HG03139 (cell line): ENCODE measurements around the gene ANGPTL2.

Source experiments
- ATAC-seq: cut with Tn5 transposase; IDR thresholded peaks from one replicate; pipeline ENCODE4 v1.9.1; 2021; ENCODE audit not compliant: unreplicated experiment

Gene ANGPTL2

DNA sequence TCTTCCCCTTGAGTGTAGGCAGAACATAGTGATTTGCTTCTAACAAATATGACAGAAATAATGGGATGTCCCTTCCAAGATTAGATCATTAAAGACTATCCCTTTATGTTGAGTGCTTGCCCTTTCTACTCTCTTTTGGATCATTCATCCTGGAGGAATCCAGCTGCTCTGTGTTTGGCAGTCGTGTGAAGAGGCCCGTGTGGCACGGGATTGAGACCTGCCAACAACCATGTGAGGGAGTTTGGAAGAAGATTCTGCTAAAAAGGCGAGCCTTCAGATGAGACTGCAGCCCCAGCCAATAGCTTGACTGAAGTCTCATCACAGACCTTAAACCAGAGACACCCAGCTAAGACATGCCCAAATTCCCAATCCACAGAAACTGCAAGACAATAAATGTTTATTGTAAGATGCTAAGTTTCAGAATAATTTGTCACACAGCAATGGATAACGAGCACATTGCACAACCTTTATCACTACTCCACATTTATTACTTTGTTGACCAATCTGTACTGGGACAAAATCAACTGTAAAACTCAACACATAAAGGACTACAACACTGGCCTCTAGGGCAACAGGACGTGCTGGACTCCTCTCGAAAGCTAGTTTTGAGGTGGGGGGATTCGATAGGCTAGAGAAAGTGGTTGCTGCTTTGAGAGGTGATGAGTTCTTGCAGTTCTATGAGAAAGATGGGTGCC lies 42.8 kb downstream of the ANGPTL2 start:
- ATAC-seq, result no peak

DNA sequence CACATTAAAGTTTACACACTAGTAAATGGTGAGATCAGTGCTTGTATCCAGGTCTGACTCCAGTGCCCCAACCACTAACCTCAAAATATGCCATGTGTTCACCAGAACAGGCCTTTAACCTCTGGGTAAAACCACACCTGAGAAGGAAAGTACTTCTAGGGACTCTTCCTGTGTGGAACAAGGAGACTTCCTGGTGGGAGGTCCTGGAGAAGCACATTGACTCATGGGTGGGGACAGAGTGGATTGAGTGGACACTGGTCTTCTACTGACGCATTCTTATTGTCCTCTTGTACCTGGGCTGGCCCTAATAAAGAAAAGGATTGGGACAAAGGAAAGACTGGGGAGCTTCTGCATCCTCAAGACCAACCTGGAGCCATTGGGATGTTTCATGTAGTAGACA lies 43.4 kb downstream of the ANGPTL2 start:
- no peak for ATAC-seq

DNA sequence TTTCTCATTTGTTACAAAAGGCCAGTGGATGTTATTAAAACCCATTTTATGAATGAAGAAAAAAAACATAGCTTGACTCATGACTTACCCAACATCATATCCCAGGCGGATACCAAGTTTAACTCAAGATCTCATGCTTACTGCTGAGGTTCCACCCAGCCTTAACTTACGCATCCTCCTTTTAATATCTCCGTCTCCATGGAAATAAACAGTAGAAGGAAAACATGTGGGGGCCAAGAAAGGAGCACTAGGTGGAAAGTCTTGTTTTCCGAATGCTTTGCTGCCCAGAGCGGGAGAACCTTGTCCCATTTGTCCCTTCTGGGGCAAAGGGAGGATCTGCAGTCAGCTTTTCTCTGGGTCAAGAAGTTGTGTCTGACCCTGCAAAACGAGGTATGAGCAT lies 44.1 kb downstream of the ANGPTL2 start:
- no peak for ATAC-seq

DNA sequence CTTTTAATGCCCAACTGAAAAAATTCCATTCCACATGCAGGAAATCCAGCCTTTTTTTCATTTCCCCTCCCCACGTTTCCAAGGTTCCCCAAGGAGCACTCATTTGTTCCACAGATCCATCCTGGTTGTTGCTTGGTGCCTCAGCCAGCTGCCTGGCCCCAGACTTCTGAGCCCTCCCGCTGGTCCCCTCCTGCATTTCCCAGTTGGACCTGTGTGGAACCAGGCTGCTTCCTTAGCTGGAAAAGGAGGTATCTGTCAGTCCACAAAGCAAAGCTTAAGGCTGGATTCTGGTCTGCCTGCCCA lies 44.8 kb downstream of the ANGPTL2 start:
- ATAC-seq, result no peak

DNA sequence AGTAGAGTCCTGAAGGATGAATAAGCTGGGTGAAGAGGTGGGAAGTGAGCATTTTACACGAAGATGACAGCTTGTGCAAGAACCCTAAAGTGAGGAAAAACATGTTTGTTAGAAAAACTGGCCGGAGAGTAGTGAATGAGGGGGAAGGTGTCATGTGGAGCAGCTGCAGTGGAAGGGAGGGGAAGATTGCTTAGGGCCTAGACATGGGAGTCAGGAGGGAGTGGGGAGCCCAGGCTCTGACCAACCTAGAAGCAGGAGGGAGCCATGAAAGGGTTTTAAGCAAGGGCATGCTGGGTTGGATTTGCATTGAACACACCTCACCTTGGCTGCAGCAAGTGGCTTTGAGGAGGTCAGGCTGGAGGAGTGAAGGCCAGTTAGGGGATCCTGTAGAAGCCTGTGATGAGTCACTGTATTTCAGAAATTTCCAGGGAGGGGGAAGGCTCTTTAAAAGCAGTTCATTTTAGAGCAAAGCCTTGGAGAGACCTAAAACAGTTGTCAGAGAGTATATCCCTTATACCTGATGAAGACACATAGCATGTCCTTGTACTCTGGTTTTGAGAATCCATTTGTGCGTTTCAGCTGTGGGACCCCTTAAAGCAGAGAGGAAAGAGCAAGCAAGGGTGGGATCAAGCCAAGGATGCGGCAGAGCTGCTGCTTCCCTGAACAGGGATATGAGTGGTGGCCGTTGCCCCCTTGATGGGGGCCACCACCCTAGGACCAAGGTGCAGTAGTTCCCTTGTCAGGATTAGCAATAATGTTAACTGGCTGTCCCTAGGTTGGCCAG lies 45.4 kb downstream of the ANGPTL2 start:
- no peak for ATAC-seq

DNA sequence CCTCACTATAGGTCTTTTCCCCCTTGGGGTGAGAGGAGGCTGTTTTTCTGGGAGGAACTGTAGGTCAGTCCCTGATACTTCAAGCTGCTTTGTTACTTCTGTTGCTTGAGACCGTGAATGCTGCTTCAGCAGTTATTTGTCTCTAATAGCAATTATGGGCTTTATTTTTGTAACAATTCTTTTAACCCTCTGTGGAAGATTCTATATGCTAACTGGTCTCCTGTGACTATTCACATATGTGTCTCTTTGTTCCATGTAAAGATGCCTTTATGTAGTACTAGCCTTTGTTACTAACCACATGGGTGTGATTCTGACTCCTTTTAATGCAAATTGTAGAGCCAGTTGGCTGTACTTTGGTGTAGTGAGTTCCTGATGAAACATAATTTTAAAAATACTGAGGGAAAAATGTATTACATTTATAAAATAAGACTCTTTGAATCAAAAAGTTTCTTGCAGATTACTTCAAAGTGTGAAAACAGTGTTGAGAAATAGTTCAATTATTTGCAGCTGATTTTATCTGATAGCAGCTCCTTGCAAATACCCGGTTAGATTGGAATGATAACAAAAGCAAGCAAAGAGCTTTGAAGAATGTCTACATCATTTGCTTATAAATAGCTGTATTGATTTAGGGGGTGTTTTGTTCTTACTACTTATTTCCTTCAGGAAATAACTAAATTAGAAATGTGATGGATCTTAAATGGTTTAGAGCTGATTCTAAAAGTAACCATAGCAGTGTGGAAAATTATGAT lies 46.6 kb downstream of the ANGPTL2 start:
- ATAC-seq, result no peak

DNA sequence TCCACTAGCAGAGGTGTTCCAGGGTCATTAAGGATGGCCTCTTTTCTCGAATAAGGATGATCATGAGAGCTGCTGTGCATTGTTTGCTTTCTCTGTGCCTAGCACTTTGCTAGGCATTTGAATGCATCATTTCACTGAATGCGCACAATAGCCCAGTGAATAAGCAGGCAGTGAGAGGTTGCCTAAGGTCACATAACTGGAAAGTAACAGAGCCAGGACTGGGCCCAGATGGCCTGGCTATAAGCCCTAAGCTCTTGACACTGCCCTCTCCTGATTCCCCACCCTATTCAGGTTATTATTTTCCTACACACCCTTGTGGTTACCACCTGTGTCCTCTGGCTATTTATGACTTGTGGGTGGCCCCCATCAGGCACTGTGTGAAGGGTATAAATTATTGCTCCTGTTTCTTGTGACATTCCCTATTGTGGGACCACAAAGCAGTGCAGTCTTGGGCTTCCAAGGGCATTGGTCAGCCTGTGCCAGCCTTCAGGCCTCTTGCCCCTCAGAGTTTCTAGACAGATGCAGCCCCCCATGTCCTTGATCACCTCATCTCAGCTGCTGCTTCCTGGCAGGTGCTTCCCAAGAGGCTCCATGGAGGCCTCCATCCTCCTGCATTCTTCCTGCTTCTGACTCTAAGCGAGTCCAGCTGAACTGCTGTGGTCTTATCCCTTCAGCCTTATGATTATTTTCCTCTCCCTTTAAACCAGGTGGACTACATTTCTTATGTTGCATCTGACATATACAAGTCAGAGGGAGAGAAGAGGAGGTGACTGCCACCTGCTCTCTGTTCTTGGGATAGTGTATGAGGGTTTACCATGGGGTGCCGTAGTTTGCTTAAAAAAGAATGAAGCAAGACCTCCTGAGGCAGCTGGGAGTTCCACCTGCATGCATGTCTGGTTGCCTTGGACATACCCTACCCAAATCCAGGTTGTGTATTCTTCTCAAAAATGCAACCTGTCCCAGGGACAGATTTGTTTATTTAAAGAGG lies 47.6 kb downstream of the ANGPTL2 start:
- no peak for ATAC-seq

DNA sequence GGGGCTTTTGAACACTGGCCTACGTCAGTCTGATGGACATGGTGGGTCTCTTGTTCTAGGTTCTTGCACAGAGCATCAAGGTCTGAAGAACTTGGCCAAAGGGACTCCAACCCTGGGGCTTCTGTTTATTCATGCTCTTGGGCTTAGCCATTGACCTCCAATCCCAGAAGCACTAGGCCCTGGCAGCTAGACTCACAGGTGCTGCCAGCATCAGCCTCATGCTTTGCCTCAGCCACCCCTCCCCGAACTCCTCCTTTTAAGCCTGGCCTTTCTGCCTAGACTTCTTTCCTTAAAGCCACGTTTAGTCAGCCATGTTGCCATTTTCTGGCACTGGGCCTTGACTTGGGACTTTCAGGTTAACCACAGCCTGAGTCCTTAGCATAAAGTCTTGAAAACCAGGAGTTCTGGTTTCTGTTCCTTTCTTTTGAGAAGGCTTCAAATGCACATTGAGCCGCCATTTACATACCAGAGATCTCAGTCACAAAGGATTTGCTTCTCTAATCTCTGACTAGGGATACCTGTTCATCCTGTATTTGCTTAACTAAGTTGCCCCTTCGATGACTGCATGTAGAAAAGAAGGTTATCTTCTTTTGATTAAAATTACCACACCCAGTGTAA lies 54.7 kb downstream of the ANGPTL2 start:
- ATAC-seq, result no peak

DNA sequence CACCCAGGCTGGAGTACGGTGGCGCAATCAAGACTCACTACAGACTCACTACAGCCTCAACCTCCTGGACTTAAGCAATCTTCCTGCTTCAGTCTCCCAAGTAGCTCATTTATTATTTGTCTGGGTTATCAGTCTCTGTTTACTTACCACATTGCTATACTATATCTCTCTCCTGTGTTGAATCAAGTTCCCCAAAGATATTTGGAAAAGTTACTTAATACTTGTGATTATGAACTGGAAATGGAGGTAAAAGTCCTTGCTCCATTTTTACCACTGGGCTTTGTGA lies 55.6 kb downstream of the ANGPTL2 start:
- no peak for ATAC-seq

DNA sequence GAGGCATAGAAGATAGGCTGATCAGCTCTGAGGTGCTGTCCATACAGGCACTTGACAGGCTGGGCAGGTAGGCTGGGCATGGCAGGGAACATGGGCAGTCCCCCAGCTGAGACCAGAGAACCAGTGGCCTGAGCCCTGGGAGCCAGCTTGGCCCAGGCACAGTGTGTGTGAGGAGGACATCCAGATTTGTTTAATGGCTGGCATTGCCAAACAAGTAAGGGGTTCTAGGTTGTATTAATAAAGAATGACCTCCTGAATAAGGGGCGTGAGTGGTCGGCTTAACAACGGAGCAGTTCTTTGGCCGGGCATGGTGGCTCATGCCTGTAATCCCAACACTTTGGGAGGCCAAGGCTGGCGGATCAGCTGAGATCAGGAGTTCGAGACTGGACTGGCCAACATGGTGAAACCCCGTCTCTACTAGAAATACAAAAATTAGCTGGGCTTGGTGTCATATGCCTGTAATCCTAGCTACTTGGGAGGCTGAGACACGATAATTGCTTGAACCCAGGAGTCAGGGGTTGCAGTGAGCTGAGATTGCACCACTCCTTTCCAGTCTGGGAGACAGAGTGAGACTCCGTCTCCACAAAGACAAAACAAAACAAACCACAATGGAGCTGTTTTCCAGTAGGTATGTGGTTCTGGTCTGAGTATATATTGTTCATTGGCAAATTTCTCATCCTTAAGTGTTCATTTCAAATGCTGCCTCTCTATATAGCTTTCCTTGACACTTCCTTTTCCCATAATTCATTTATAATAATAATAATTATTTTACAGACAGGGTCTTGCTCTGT lies 56.2 kb downstream of the ANGPTL2 start:
- no peak for ATAC-seq

DNA sequence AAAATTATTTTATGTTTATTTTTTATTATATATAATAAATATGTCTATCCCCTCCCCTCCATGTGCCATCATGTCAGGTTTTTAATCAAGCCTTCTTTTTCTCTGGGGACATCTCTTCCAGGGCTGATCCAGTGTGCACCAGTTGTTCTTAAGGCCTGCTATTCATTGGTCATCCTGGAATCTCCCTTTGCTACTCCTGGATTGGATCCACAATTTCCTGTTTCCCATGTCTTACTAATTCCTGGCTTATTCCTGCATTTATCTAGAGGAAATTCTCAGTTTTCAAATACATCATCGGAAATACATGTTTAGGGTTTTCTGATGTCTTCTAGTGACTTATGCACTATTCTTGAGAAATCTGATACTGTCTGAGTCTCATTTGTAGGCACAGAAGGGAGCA lies 56.8 kb downstream of the ANGPTL2 start:
- ATAC-seq, result no peak

DNA sequence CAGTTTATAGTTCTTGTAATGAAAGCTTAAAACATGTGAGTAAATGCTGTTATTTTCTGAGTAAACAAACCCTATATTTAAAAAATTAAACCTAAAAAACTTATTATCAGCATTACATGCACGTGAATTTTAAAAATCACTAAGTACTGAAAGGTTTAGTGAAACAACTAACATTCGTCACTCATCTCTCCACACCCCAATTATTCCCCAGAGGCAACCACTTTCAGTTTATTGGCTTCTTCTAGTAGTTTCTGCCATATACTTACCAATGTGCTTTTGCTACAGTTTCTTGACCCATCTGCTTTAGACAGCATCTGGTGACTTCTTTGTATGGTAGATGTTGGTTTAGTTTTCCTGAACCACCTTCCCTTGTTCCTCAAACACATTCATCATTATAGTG lies 58.1 kb downstream of the ANGPTL2 start:
- ATAC-seq, result no peak

DNA sequence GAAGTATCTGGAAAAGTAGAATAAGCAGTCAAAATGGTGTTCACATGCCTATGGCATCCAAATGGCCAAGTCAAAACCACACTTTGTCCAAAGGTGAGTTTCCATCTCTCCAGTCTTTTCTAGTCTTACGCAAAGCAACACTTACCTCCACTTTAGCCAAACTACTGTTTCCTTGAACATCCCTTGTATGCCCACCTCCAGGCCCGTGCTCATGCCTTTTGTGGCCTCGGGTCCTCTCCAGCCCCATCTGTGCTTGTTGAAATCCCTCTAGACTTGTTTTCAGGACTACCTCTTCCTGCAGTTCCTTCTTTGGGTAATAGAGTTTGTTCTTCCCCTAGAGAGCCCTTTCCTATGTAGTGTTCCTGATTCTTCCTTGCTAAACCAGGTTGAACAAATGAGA lies 61.0 kb downstream of the ANGPTL2 start:
- no peak for ATAC-seq

DNA sequence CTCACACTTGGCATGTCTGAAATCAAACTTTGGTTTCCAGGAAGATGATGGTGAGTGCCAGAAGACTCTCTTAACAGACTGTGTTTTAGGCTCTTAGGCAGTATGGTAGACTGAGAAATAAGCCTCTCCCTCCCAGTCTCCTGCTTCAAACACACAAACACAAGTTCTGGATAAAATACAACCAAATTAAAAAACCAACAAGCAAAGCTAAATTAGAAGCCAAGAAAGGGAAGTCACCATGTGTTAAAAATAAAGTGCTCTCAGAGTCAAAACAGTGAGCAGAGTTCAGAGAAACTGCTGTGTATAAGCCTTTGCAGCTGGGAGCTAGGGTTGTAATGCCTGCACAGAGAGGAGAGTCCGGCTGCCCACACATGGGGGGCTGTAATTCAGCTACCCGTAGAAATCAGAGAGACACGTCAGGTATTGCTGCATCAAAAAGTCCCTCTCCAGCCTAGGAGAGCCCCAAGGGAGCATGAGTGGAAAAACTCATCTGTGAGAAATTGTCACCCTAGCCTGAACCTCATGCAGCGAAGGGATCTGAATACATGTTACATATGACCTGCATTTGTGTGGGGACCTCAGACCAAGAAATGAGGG lies 62.6 kb downstream of the ANGPTL2 start:
- ATAC-seq, result no peak

DNA sequence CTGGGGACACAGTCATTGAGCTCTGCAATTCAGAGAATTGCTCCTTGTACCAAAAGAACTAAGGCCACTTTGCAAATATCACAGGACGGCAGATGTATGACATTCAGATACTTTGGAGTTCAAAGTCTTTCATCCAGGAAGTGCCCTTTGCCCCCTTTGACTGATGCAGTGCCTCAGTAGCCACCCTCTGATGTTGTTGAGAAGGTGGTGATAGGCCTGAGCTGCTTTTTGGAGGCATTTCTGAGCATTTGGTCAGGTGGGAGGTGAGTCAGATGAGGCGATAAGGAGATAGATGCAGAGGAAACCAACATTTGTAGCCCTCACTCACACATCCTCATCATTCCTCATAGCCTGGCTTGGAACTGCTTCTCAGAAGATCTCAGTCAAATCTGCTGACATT lies 63.4 kb downstream of the ANGPTL2 start:
- ATAC-seq, result no peak

DNA sequence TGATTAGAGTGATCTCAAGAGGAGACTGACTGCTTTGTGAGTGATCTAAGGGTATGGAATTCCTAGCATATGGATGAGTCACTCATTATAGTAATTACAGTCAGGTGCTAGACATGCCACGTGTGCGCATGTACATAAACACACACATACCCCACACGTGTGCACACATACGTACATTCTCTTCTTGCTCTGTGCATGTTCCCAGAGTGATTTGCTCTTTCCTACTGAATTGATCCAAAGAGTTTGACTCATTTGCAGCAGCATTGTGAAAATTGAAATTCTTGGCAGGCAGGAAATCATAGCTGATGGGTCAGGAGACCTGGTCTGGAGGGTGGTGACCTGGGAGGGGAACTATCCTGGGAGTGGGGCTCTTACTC lies 63.8 kb downstream of the ANGPTL2 start:
- ATAC-seq, result no peak

DNA sequence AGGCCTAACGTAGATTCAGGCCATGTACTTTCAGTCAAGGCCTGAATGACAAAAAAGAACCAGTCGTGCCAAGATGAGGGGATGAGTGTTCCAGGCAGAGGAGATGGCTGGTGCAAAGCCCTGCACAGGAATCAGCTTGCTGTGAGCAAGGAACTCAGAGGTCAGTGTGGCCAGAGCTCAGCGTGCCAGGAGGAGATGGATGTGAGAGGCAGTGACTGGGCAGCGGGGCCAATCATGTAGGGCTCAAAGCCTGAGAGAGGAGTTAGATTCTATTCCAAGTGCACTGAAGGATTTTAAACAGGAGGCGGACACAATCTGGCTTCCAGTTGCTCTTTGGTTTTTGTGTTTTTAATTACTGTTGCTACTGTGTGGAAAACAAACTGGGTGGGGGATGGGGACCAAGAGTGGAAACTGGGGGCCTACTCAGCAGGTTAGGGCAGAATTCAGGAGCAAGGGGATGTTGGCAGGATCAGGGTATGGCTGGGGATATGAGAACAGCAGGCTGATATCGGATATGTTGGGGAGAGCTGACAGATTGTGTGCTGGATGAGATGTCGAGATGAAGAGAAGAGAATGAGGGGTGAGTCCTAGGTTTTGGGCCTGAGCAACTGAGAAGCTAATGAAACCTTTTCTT lies 64.3 kb downstream of the ANGPTL2 start:
- no peak for ATAC-seq

DNA sequence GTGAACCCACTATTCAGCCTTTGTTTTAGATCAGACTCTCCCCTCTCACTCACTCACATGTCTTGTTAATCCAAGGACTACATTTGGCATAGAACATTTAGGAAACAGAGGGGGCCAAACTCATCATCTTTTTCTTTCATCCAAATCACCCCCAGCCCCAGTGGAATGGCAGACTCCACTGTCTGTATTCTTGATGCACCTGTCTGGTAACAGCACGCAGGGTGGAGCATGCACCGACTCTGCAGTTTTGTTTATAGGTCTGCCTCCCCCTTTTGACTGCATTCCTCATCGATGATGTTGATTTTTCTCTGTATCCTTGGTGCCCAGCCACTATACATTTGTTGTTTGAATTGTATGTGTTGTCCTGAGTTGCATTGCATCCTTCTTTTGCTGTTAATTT lies 66.0 kb downstream of the ANGPTL2 start:
- no peak for ATAC-seq

DNA sequence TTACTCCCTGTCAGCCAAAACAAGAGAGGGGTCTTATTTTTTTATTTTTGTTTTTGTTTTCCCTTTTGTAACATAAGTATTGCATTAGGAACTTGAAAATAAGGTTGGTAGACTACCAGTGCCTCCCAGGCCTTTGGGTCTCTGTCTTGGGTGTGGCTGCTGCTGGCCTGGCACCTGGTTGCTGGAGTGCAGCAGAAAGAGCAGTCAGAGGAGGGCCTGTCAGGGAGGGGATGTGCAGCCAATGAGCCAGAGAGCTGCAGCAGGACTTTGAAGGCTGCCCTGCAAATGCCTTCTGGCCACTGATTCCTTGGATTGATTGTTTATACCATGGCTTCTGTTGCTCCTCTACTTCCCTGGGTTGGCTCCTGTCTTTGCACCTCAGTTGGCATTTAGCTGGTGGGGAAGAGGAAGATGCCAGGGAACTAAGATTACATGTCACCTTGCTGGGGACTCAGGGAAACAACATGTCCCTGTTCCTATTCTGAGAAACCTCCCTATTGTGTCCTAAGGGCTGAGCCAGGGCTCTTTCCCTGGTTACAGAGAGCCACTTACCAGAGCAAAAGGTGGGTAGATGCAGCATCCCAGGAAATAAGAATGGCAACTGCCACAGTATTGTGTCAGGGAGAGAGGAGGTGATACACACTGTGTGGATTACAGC lies 66.6 kb downstream of the ANGPTL2 start:
- no peak for ATAC-seq
